C4-2B (cell line): ENCODE results near the gene MAS1L.

ENCODE experiments used
- ZFX ChIP-seq: fragments of 450-650 bp; IDR thresholded peaks from 2 replicates; pipeline ENCODE4 v1.6.1; 2017
- TF ChIP-seq, protein P1 (sequence below): fragments of 450-650 bp; conservative IDR thresholded peaks from 2 replicates; pipeline ENCODE4 v1.5.1; 2017; ENCODE audit warnings: mild to moderate bottlenecking

DNA sequence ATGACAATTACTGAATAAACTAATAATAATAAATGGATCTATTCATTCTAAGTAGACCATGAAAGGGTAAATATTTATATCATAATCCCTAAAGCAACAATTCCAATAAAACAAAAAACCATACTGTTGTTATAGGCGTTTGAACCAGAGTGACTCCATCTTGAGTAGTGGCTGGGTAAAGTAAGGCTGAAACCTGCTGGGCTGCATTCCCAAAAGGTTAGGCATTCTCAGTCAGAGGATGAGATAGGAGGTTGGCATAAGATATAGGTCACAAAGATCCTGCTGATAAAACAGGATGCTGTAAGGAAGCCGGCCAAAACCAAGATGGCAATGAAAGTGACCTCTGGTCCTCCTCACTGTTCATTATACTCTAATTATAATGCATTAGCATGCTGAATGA lies 22.5 kb downstream of the MAS1L start:
- TF ChIP-seq, protein P1, sequence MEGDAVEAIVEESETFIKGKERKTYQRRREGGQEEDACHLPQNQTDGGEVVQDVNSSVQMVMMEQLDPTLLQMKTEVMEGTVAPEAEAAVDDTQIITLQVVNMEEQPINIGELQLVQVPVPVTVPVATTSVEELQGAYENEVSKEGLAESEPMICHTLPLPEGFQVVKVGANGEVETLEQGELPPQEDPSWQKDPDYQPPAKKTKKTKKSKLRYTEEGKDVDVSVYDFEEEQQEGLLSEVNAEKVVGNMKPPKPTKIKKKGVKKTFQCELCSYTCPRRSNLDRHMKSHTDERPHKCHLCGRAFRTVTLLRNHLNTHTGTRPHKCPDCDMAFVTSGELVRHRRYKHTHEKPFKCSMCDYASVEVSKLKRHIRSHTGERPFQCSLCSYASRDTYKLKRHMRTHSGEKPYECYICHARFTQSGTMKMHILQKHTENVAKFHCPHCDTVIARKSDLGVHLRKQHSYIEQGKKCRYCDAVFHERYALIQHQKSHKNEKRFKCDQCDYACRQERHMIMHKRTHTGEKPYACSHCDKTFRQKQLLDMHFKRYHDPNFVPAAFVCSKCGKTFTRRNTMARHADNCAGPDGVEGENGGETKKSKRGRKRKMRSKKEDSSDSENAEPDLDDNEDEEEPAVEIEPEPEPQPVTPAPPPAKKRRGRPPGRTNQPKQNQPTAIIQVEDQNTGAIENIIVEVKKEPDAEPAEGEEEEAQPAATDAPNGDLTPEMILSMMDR, result no peak
- TF ChIP-seq ZFX, result no peak
